Measurements from ENCODE around the gene OPCML. TPM values are rescaled to one million over a fixed set of nuclear protein-coding genes. Genes with fewer than 3 reads are reported as not detected.

Gene OPCML
- total RNA-seq, 1 donor from 2014 or later, result 0.61 TPM

DNA sequence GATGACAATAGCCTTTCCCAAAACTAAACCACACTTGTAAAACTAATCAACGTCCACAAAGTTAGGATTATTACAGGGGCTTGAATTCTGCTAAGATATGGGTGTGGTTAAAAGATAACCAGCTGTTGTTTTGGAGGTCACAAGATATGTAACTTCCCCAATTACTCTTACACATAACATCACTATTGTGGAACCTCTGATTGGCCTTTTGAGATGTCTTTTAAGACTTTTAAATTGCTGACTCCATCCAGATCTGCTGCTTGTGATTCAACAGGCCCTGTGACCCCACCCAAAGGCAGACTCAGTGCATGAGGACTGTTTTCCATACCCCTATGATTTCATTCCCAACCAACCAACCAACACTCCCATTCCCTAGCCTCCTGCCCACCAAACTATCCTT lies 893.9 kb downstream of the OPCML start:
- Mint-ChIP-seq H3K27ac (ENCODE audit: unreplicated experiment) (no peak overlapping the region), H3K4me1 (ENCODE audit: low read depth, unreplicated experiment) (peaks cover under 1% of the 10 kb centered on the region), H3K36me3 (ENCODE audit: unreplicated experiment) (no peaks in the 10 kb centered on the region), H3K9me3 (ENCODE audit: unreplicated experiment) (no peaks in the 10 kb centered on the region), H3K4me3 (ENCODE audit: unreplicated experiment) (no peak overlapping the region), H3K27me3 (ENCODE audit: unreplicated experiment) (no peaks in the 10 kb centered on the region)
- DNase-seq, result no peak
- TF ChIP-seq, protein P1, sequence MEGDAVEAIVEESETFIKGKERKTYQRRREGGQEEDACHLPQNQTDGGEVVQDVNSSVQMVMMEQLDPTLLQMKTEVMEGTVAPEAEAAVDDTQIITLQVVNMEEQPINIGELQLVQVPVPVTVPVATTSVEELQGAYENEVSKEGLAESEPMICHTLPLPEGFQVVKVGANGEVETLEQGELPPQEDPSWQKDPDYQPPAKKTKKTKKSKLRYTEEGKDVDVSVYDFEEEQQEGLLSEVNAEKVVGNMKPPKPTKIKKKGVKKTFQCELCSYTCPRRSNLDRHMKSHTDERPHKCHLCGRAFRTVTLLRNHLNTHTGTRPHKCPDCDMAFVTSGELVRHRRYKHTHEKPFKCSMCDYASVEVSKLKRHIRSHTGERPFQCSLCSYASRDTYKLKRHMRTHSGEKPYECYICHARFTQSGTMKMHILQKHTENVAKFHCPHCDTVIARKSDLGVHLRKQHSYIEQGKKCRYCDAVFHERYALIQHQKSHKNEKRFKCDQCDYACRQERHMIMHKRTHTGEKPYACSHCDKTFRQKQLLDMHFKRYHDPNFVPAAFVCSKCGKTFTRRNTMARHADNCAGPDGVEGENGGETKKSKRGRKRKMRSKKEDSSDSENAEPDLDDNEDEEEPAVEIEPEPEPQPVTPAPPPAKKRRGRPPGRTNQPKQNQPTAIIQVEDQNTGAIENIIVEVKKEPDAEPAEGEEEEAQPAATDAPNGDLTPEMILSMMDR (IDR thresholded peaks at IDR 0.05; ENCODE audit: partially characterized antibody, unreplicated experiment), result no peak

DNA sequence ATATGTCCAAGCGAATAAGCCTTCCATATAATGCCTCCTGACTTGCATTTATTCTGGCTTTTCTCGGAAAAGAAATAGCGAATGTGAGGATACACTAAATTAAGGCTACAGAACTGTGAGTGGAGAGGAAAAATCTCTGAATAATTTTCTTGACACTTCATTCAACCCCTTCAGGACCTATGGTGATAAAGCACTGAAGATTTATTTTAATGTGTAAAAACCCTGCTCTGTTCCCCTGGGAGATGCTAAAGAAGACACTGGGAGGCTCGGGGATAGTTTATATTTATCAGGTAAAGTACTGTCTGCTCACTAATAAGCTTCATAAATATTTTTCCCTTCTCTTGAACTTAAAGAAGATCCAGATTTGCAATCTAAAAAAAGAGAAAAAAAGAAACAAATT lies 895.8 kb downstream of the OPCML start:
- H3K27ac Mint-ChIP-seq (ENCODE audit: unreplicated experiment), result no peak overlapping the region

DNA sequence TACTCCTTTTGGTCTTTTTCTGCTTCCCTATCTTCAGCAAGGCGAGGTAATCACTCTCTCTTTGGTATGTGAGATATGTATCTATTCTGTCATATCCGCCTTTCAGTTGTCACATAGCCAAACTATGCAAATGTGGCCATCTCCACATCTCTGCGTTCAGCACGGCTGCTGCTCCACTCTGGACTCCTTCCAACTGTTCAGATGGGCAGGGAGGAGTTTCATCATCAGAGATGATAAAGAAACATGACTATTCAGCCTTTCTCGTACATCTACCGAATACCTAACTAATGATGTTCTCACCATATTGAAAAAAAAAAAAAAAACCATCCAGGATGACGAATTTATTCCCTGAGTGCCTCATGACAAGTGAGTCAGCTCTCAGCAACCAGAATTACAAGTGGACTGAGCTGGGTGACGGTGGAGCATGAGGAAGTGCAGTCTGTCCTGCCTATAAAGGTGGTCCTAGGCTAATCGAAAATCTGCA lies 899.6 kb downstream of the OPCML start:
- Mint-ChIP-seq H3K9me3 (ENCODE audit: unreplicated experiment) (no peaks in the 10 kb centered on the region), H3K4me3 (ENCODE audit: unreplicated experiment) (no peak overlapping the region), H3K27ac (ENCODE audit: unreplicated experiment) (no peak overlapping the region), H3K4me1 (ENCODE audit: low read depth, unreplicated experiment) (peaks cover 4% of the 10 kb centered on the region), H3K27me3 (ENCODE audit: unreplicated experiment) (no peaks in the 10 kb centered on the region), H3K36me3 (ENCODE audit: unreplicated experiment) (no peaks in the 10 kb centered on the region)
- DNase-seq, result no peak
- TF ChIP-seq, protein P1 (IDR thresholded peaks at IDR 0.05; ENCODE audit: partially characterized antibody, unreplicated experiment), result no peak

More for the DNA sequence above, 895.8 kb downstream of the OPCML start:
- H3K4me3 Mint-ChIP-seq (ENCODE audit: unreplicated experiment), result no peak overlapping the region
- TF ChIP-seq, protein P1 (IDR thresholded peaks at IDR 0.05; ENCODE audit: partially characterized antibody, unreplicated experiment), result no peak
- no peaks in the 10 kb centered on the region for H3K36me3 Mint-ChIP-seq (ENCODE audit: unreplicated experiment)
- H3K9me3 Mint-ChIP-seq (ENCODE audit: unreplicated experiment), result no peaks in the 10 kb centered on the region
- H3K27me3 Mint-ChIP-seq (ENCODE audit: unreplicated experiment), result no peaks in the 10 kb centered on the region
- no peak for DNase-seq
- no peaks in the 10 kb centered on the region for H3K4me1 Mint-ChIP-seq (ENCODE audit: low read depth, unreplicated experiment)

DNA sequence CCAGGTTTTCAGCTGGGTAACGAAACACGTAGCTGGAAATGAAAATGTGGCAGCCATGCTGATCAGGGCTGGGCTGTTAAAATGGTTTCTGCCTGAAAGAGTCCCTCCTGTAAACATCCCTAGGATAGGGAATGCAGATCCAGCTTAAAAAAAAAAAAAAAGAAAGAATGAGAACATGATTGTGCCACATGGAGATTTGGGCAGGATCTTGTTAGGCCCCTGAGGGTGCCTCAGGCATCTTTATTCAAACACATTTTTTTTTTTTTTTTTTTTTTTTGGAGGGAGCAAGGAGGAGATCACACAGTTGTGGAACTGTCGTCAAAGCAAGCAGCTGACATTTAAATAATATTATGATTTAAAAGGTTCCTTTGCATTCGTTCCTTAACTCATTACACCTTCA lies 900.3 kb downstream of the OPCML start:
- Mint-ChIP-seq H3K27me3 (ENCODE audit: unreplicated experiment) (no peaks in the 10 kb centered on the region), H3K4me3 (ENCODE audit: unreplicated experiment) (no peak overlapping the region), H3K4me1 (ENCODE audit: low read depth, unreplicated experiment) (peaks cover 4% of the 10 kb centered on the region), H3K27ac (ENCODE audit: unreplicated experiment) (no peak overlapping the region), H3K9me3 (ENCODE audit: unreplicated experiment) (no peaks in the 10 kb centered on the region), H3K36me3 (ENCODE audit: unreplicated experiment) (no peaks in the 10 kb centered on the region)
- no peak for DNase-seq
- TF ChIP-seq, protein P1 (IDR thresholded peaks at IDR 0.05; ENCODE audit: partially characterized antibody, unreplicated experiment), result no peak

DNA sequence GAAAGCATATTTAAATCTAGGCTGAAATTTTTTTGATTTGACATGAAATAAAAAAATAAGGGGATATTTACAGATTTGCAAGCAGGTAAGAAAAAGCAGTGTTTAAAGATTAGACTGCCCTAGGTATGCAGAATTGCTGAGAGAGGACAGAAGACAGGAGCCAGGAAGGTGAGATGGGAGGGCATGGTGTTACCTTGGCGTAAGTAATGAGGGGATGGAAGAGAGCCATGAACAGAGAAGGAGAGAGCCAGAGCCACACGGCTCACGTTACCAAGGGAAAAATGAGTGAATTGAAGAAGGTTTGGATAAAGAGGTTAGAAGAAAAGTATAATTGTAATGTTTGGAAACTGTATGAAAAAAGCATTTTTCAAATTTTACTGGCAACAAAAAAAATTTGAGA lies 904.3 kb downstream of the OPCML start:
- TF ChIP-seq, protein P1 (IDR thresholded peaks at IDR 0.05; ENCODE audit: partially characterized antibody, unreplicated experiment), result no peak
- Mint-ChIP-seq H3K36me3 (ENCODE audit: unreplicated experiment) (no peaks in the 10 kb centered on the region), H3K27me3 (ENCODE audit: unreplicated experiment) (no peaks in the 10 kb centered on the region), H3K4me3 (ENCODE audit: unreplicated experiment) (no peak overlapping the region), H3K27ac (ENCODE audit: unreplicated experiment) (no peak overlapping the region), H3K9me3 (ENCODE audit: unreplicated experiment) (no peaks in the 10 kb centered on the region), H3K4me1 (ENCODE audit: low read depth, unreplicated experiment) (peaks cover 4% of the 10 kb centered on the region)
- DNase-seq, result no peak
